ENCODE measurements around the gene GRID1.

Gene GRID1

DNA sequence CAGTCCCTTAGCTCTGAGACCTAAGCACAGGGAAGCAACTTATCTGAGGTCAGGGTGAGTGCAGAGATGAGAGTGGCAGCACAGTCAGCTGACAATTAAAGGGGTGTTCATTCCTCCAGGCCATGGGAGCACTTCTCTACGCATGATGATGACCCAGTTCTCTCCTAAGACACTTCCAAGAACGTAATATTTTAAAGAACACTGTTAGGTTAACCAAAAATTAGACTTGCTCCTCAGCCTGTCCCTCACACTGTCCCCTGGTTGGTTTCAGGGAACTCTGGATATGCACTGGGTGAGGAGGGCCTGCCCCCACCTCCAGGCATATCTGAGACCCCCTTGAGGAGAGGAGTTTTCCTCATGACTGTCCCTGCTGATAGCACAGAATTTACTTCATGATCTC is 767.5 kb downstream of the GRID1 start:
- H3K36me3 ChIP-seq (replicated peaks; ENCODE audit: insufficient read depth, low read length): no peaks in the 10 kb centered on the region
- no peaks in the 10 kb centered on the region for H3K9me3 ChIP-seq (replicated peaks; ENCODE audit: insufficient read depth, low read length)
- H3K9me2 ChIP-seq (replicated peaks; ENCODE audit: insufficient read depth, low read length): no peaks in the 10 kb centered on the region
- H3K27ac ChIP-seq (ENCODE audit: low read length): no peak overlapping the region
- no peaks in the 10 kb centered on the region for H3K27me3 ChIP-seq (replicated peaks; ENCODE audit: insufficient read depth, low read length)
- DNase-seq: no peak
- no peaks in the 10 kb centered on the region for H4K20me1 ChIP-seq (ENCODE audit: insufficient read depth, low read length)
- TF ChIP-seq, protein P1, sequence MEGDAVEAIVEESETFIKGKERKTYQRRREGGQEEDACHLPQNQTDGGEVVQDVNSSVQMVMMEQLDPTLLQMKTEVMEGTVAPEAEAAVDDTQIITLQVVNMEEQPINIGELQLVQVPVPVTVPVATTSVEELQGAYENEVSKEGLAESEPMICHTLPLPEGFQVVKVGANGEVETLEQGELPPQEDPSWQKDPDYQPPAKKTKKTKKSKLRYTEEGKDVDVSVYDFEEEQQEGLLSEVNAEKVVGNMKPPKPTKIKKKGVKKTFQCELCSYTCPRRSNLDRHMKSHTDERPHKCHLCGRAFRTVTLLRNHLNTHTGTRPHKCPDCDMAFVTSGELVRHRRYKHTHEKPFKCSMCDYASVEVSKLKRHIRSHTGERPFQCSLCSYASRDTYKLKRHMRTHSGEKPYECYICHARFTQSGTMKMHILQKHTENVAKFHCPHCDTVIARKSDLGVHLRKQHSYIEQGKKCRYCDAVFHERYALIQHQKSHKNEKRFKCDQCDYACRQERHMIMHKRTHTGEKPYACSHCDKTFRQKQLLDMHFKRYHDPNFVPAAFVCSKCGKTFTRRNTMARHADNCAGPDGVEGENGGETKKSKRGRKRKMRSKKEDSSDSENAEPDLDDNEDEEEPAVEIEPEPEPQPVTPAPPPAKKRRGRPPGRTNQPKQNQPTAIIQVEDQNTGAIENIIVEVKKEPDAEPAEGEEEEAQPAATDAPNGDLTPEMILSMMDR (IDR thresholded peaks at IDR 0.05; ENCODE audit: low read length): no peak
- TF ChIP-seq EZH2 (optimal IDR thresholded peaks at IDR 0.05; ENCODE audit: low read depth, low read length): no peak
- TF ChIP-seq EZH2phosphoT487 (IDR thresholded peaks at IDR 0.05; ENCODE audit: low read length): no peak
- no peaks in the 10 kb centered on the region for H3F3A ChIP-seq (ENCODE audit: insufficient read depth, low read length)
- no peaks in the 10 kb centered on the region for H3K4me1 ChIP-seq (ENCODE audit: low read length)
- H3K9ac ChIP-seq (ENCODE audit: low read length): no peak overlapping the region
- no peaks in the 10 kb centered on the region for H3K79me2 ChIP-seq (ENCODE audit: low read length)
- H2AFZ ChIP-seq (ENCODE audit: low read length): no peak overlapping the region
- H3K4me2 ChIP-seq (ENCODE audit: low read depth, low read length): no peak overlapping the region
- H3K4me3 ChIP-seq (ENCODE audit: low read length): no peak overlapping the region

DNA sequence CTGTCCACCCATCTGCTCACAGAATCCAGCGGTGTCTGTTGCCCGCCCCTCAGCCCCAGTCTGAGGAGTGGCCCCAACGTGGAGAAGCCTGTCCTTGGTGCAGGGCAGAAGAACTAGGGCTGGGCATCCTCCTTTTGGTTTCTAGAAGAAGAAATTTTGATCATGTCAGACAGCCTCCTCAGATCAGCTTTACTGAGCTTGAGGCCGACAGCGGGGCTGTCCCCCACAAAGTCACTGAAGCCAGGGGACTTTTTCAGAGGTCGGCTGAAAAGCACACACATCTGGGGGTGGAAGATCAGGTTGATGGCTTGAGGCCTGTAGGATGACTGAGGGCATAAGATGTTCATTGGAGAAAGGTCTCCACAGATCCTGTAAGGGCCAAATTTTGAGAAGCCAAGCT is 767.9 kb downstream of the GRID1 start:
- no peaks in the 10 kb centered on the region for H4K20me1 ChIP-seq (ENCODE audit: insufficient read depth, low read length)
- H3K9me3 ChIP-seq (replicated peaks; ENCODE audit: insufficient read depth, low read length): no peaks in the 10 kb centered on the region
- H3K9me2 ChIP-seq (replicated peaks; ENCODE audit: insufficient read depth, low read length): no peaks in the 10 kb centered on the region
- H3K9ac ChIP-seq (ENCODE audit: low read length): no peak overlapping the region
- H3K27ac ChIP-seq (ENCODE audit: low read length): no peak overlapping the region
- no peak overlapping the region for H3K4me3 ChIP-seq (ENCODE audit: low read length)
- no peaks in the 10 kb centered on the region for H3F3A ChIP-seq (ENCODE audit: insufficient read depth, low read length)
- DNase-seq: no peak
- no peaks in the 10 kb centered on the region for H3K79me2 ChIP-seq (ENCODE audit: low read length)
- no peaks in the 10 kb centered on the region for H3K36me3 ChIP-seq (replicated peaks; ENCODE audit: insufficient read depth, low read length)
- H2AFZ ChIP-seq (ENCODE audit: low read length): no peak overlapping the region
- no peak overlapping the region for H3K4me2 ChIP-seq (ENCODE audit: low read depth, low read length)
- H3K4me1 ChIP-seq (ENCODE audit: low read length): no peaks in the 10 kb centered on the region
- no peaks in the 10 kb centered on the region for H3K27me3 ChIP-seq (replicated peaks; ENCODE audit: insufficient read depth, low read length)
- TF ChIP-seq, protein P1 (IDR thresholded peaks at IDR 0.05; ENCODE audit: low read length): no peak
- TF ChIP-seq EZH2 (optimal IDR thresholded peaks at IDR 0.05; ENCODE audit: low read depth, low read length) (no peak), EZH2phosphoT487 (IDR thresholded peaks at IDR 0.05; ENCODE audit: low read length) (no peak)

DNA sequence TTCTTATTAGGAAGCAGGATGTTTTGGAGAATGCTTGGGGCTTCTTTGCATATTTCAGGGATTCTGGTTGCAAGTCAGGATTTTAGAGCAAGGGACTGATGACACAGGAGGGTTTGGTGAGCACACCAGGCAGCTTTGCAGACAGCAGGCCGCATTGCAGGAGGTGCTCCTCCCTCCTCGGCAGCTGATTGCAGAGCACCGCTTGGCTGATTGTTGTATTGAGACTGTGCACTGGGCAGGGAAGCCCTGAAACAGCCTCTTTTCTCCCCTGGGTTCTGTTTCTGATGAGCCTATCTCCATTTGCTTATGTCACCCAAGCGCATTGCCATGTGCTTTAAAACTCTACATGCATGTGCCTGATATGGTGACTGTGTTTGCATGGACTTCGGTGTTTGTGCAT is 769.6 kb downstream of the GRID1 start:
- no peaks in the 10 kb centered on the region for H3K36me3 ChIP-seq (replicated peaks; ENCODE audit: insufficient read depth, low read length)
- no peak for DNase-seq

More for the DNA sequence above, 769.6 kb downstream of the GRID1 start:
- Histone ChIP-seq H3K27ac (ENCODE audit: low read length) (no peak overlapping the region), H3K9me2 (replicated peaks; ENCODE audit: insufficient read depth, low read length) (no peaks in the 10 kb centered on the region), H3K4me2 (ENCODE audit: low read depth, low read length) (no peak overlapping the region), H3K27me3 (replicated peaks; ENCODE audit: insufficient read depth, low read length) (no peaks in the 10 kb centered on the region), H3K4me3 (ENCODE audit: low read length) (no peak overlapping the region), H3K9ac (ENCODE audit: low read length) (no peak overlapping the region), H3F3A (ENCODE audit: insufficient read depth, low read length) (no peaks in the 10 kb centered on the region), H3K9me3 (replicated peaks; ENCODE audit: insufficient read depth, low read length) (no peaks in the 10 kb centered on the region), H4K20me1 (ENCODE audit: insufficient read depth, low read length) (no peaks in the 10 kb centered on the region), H2AFZ (ENCODE audit: low read length) (no peak overlapping the region), H3K79me2 (ENCODE audit: low read length) (no peaks in the 10 kb centered on the region), H3K4me1 (ENCODE audit: low read length) (no peaks in the 10 kb centered on the region)
- TF ChIP-seq EZH2phosphoT487 (IDR thresholded peaks at IDR 0.05; ENCODE audit: low read length): no peak
- TF ChIP-seq, protein P1 (IDR thresholded peaks at IDR 0.05; ENCODE audit: low read length): no peak
- no peak for TF ChIP-seq EZH2 (optimal IDR thresholded peaks at IDR 0.05; ENCODE audit: low read depth, low read length)
